Activated naive CD4-positive, alpha-beta T cell (primary cell): ENCODE results near the gene GPHN.
"Not testable (repeated sequence)": the region's sequence is repeated elsewhere in the genome, so short reads cannot be mapped to it uniquely, and the experiment has no call there.

Experiments used
- DNase-seq, 4 experiments: peaks; one replicate each; lab custom pipeline; 2025; lab: John Stamatoyannopoulos, UW

GPHN gene

GRCh38 chr14:66804141-66804540, 296.2 kb downstream of the GPHN start:
- no peak for DNase-seq

GRCh38 chr14:66813636-66814035, 305.7 kb downstream of the GPHN start:
- no peak for DNase-seq

- DNase-seq: no peak
Measured at GRCh38 chr14:66815687-66816086, 307.7 kb downstream of the GPHN start.

GRCh38 chr14:66824251-66824650, 316.3 kb downstream of the GPHN start:
- no peak for DNase-seq

GRCh38 chr14:66827182-66827581, 319.2 kb downstream of the GPHN start:
- DNase-seq: no peak

GRCh38 chr14:66831173-66831572, 323.2 kb downstream of the GPHN start:
- DNase-seq: no peak

- no peak for DNase-seq
Measured at GRCh38 chr14:66833816-66834215, 325.9 kb downstream of the GPHN start.

GRCh38 chr14:66837436-66837835, 329.5 kb downstream of the GPHN start:
- not testable (repeated sequence) for DNase-seq

GRCh38 chr14:66842911-66843512, 335.1 kb downstream of the GPHN start:
- DNase-seq: no peak

GRCh38 chr14:66850258-66850888, 342.4 kb downstream of the GPHN start:
- DNase-seq: no peak

- no peak for DNase-seq
Measured at GRCh38 chr14:66853311-66853710, 345.4 kb downstream of the GPHN start.

GRCh38 chr14:66857867-66858266, 349.9 kb downstream of the GPHN start:
- no peak for DNase-seq

GRCh38 chr14:66859063-66859671, 351.2 kb downstream of the GPHN start:
- DNase-seq: no peak

GRCh38 chr14:66881596-66881995, 373.6 kb downstream of the GPHN start:
- DNase-seq: no peak

- DNase-seq: no peak
Measured at GRCh38 chr14:66884149-66884548, 376.2 kb downstream of the GPHN start.

GRCh38 chr14:66900719-66901118, 392.8 kb downstream of the GPHN start:
- DNase-seq: no peak

- DNase-seq: no peak
Measured at GRCh38 chr14:66910311-66910840, 402.4 kb downstream of the GPHN start.

GRCh38 chr14:66916421-66916820, 408.5 kb downstream of the GPHN start:
- no peak for DNase-seq

- DNase-seq: no peak
Measured at GRCh38 chr14:66918527-66918926, 410.6 kb downstream of the GPHN start.

GRCh38 chr14:66920196-66920595, 412.2 kb downstream of the GPHN start:
- no peak for DNase-seq

- DNase-seq: no peak
Measured at GRCh38 chr14:66923251-66923650, 415.3 kb downstream of the GPHN start.

- DNase-seq: no peak
Measured at GRCh38 chr14:66939409-66939808, 431.5 kb downstream of the GPHN start.

- no peak for DNase-seq
Measured at GRCh38 chr14:66944872-66945271, 436.9 kb downstream of the GPHN start.
